Liver (tissue), 3 donors: ENCODE data around the gene GFOD2.

Experiments
- CTCF ChIP-seq: fragments of 150-350 bp; IDR thresholded peaks from 2 replicates; pipeline ENCODE4 v1.5.1; 2017; ENCODE audit warnings: improper control_type of control experiment, low read depth, low read length; ENCODE audit not compliant: missing input control
- EGR1 ChIP-seq, 2 donors: IDR thresholded peaks; 2 replicates each; pipeline ENCODE4 v1.6.1; 2016 to 2018; ENCODE audit warnings: antibody characterized with exemption in 2 of 2, low read depth in 2 of 2
- GABPA ChIP-seq, 2 donors: IDR thresholded peaks in 1 of 2; conservative IDR thresholded peaks in 1 of 2; 2 replicates each; pipeline ENCODE4 v1.6.1; 2016; ENCODE audit warnings: antibody characterized with exemption in 2 of 2, mild to moderate bottlenecking in 1 of 2, moderate library complexity in 1 of 2
- JUND ChIP-seq, 2 donors: IDR thresholded peaks; 2 replicates each; pipeline ENCODE4 v1.6.1; 2016; ENCODE audit warnings: antibody characterized with exemption in 2 of 2
- MAX ChIP-seq: IDR thresholded peaks from 2 replicates; pipeline ENCODE4 v1.6.1; 2016; ENCODE audit warnings: antibody characterized with exemption
- RAD21 ChIP-seq, 2 donors: IDR thresholded peaks; 2 replicates each; pipeline ENCODE4 v1.6.1; 2016; ENCODE audit warnings: antibody characterized with exemption in 2 of 2, mild to moderate bottlenecking in 2 of 2
- REST ChIP-seq: IDR thresholded peaks from 2 replicates; pipeline ENCODE4 v1.6.1; 2016; ENCODE audit warnings: antibody characterized with exemption, mild to moderate bottlenecking
- SP1 ChIP-seq: IDR thresholded peaks from 2 replicates; pipeline ENCODE4 v1.6.1; 2018; ENCODE audit warnings: antibody characterized with exemption, mild to moderate bottlenecking
- donor health status: healthy.
- donor health status: healthy.

GRCh38 chr16:67666032-67666551, 53.0 kb downstream of the GFOD2 start:
- TF ChIP-seq CTCF = no peak
- TF ChIP-seq GABPA (IDR thresholded peaks at IDR 0.05 in 1 of 2, conservative IDR thresholded peaks at IDR 0.05 in 1 of 2) = no peak
- no peak for TF ChIP-seq SP1
- no peak for TF ChIP-seq MAX
- TF ChIP-seq REST = no peak
- TF ChIP-seq RAD21 (IDR thresholded peaks at IDR 0.05) = no peak
- TF ChIP-seq EGR1 (IDR thresholded peaks at IDR 0.05; ENCODE audit: low read depth in 2 of 2) = no peak
- TF ChIP-seq JUND (IDR thresholded peaks at IDR 0.05) = no peak
